ENCODE data around the gene WDR90. TPM values are rescaled to one million over a fixed set of nuclear protein-coding genes. Genes with fewer than 3 reads are reported as not detected.

Gene WDR90
- total RNA-seq, 1 donor from 2014 or later = 25.2 TPM

DNA sequence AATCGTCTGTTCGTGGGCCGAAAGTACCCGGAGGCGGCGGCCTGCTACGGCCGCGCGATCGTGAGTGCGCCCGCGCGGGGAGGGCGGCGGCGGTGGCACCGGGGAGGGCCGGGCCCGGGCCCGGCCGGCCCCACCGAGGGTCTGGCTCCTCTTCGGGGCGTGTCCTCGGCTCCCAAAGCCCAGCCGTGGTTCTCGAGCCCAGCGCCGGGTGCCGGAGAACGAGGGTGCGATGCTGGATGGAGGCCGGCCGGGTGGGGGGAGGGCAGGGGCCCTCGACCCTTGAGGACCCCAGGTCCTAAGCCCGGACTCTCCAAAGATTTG, 31.4 kb downstream of the WDR90 start:
- TF ChIP-seq, protein P1, sequence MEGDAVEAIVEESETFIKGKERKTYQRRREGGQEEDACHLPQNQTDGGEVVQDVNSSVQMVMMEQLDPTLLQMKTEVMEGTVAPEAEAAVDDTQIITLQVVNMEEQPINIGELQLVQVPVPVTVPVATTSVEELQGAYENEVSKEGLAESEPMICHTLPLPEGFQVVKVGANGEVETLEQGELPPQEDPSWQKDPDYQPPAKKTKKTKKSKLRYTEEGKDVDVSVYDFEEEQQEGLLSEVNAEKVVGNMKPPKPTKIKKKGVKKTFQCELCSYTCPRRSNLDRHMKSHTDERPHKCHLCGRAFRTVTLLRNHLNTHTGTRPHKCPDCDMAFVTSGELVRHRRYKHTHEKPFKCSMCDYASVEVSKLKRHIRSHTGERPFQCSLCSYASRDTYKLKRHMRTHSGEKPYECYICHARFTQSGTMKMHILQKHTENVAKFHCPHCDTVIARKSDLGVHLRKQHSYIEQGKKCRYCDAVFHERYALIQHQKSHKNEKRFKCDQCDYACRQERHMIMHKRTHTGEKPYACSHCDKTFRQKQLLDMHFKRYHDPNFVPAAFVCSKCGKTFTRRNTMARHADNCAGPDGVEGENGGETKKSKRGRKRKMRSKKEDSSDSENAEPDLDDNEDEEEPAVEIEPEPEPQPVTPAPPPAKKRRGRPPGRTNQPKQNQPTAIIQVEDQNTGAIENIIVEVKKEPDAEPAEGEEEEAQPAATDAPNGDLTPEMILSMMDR (IDR thresholded peaks at IDR 0.05; ENCODE audit: unreplicated experiment) = no peak
- Mint-ChIP-seq H3K9me3 (ENCODE audit: unreplicated experiment) (no peaks in the 10 kb centered on the region), H3K4me3 (ENCODE audit: unreplicated experiment) (peak overlapping the region; percentile 85), H3K36me3 (ENCODE audit: low read depth, unreplicated experiment) (peaks cover 5% of the 10 kb centered on the region), H3K27me3 (ENCODE audit: unreplicated experiment) (peaks cover 16% of the 10 kb centered on the region), H3K27ac (ENCODE audit: unreplicated experiment) (no peak overlapping the region), H3K4me1 (ENCODE audit: unreplicated experiment) (peaks cover 6% of the 10 kb centered on the region)
- DNase-seq (ENCODE audit: low spot score) = no peak

DNA sequence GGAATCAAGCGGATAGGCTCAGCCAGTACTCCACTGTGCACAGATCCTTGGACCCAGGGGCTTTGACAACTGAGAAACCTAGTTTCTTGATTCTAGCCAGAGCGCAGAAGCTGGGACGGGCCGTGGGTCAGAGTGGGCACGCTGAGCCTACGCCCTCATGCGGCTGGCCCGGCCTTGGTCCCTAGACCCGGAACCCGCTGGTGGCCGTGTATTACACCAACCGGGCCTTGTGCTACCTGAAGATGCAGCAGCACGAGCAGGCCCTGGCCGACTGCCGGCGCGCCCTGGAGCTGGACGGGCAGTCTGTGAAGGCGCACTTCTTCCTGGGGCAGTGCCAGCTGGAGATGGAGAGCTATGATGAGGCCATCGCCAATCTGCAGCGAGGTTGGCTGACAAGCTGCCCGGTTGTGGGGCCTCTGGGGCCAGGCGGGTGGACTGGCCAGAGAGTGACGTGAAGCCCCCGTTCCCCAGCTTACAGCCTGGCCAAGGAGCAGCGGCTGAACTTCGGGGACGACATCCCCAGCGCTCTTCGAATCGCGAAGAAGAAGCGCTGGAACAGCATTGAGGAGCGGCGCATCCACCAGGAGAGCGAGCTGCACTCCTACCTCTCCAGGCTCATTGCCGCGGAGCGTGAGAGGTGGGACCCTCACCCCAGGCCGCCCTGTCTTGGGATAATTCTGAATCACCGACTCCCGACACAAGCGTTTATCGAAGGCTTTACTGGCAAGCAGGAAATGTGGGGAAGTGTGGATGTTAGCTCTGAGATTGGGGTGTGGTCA, 32.0 kb downstream of the WDR90 start:
- TF ChIP-seq, protein P1 (IDR thresholded peaks at IDR 0.05; ENCODE audit: unreplicated experiment) = no peak
- Mint-ChIP-seq H3K27ac (ENCODE audit: unreplicated experiment) (no peak overlapping the region), H3K4me1 (ENCODE audit: unreplicated experiment) (peaks cover 6% of the 10 kb centered on the region), H3K9me3 (ENCODE audit: unreplicated experiment) (no peaks in the 10 kb centered on the region), H3K4me3 (ENCODE audit: unreplicated experiment) (peak overlapping the region; percentile 85), H3K36me3 (ENCODE audit: low read depth, unreplicated experiment) (peaks cover 5% of the 10 kb centered on the region), H3K27me3 (ENCODE audit: unreplicated experiment) (peaks cover 18% of the 10 kb centered on the region)
- DNase-seq (ENCODE audit: low spot score) = no peak

DNA sequence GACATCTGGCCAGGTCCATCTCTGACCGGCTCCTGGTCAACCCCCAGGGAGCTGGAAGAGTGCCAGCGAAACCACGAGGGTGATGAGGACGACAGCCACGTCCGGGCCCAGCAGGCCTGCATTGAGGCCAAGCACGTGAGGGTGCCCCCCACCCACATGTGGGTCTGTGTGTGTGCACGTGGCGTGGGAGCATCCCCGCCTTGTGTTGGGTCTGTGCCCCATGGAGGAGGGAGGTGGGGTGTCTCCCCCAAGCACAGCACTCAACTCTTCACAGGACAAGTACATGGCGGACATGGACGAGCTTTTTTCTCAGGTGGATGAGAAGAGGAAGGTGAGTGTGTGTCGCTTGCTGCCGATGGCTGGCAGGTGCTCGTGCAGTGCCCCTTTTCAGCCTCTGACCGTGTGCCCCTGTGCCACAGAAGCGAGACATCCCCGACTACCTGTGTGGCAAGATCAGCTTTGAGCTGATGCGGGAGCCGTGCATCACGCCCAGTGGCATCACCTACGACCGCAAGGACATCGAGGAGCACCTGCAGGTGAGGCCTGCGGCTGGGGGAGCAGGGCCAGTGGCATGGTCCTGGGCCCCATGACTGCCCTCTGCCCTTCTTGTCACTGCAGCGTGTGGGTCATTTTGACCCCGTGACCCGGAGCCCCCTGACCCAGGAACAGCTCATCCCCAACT, 32.7 kb downstream of the WDR90 start:
- Mint-ChIP-seq H3K27ac (ENCODE audit: unreplicated experiment) (no peak overlapping the region), H3K36me3 (ENCODE audit: low read depth, unreplicated experiment) (peaks cover 5% of the 10 kb centered on the region), H3K27me3 (ENCODE audit: unreplicated experiment) (peaks cover 15% of the 10 kb centered on the region), H3K4me3 (ENCODE audit: unreplicated experiment) (peak overlapping the region; percentile 87), H3K4me1 (ENCODE audit: unreplicated experiment) (peaks cover 6% of the 10 kb centered on the region), H3K9me3 (ENCODE audit: unreplicated experiment) (no peaks in the 10 kb centered on the region)
- no peak for DNase-seq (ENCODE audit: low spot score)
- TF ChIP-seq, protein P1 (IDR thresholded peaks at IDR 0.05; ENCODE audit: unreplicated experiment) = no peak

DNA sequence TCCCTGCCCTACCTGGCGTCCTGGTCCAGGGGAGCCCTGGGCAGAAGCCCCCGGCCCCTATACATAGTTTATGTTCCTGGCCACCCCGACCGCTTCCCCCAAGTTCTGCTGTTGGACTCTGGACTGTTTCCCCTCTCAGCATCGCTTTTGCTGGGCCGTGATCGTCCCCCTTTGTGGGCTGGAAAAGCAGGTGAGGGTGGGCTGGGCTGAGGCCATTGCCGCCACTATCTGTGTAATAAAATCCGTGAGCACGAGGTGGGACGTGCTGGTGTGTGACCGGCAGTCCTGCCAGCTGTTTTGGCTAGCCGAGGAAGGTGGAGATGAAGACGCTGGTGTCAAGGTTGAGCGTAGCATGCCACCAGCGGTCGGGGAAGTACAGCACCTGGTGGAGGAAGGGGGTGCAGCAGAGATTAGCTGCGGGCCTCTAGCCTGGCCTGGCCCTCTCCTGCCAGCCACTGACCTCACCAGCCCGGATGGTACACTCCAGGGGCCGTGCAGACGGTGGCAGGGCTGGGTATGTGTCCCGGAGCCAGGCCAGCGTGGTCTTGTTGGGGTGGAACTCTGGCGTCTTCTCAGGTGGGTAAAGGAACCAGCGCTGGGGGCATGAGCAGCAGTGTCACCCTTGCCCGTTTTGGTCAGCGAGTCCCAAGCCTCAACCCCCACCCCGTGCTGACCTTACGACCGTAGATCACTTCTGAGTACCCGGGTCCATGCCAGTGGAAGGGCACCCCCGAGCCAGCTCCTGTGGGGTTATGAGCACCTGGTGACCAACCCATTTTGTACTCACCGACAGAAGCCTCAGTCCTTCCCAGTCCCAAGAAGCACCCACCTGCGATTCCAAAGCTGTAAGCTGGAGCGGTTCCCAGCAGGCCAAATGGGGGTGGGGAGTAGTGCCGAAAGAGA, 33.6 kb downstream of the WDR90 start:
- Mint-ChIP-seq H3K4me1 (ENCODE audit: unreplicated experiment) (peaks cover 6% of the 10 kb centered on the region), H3K27ac (ENCODE audit: unreplicated experiment) (peak overlapping the region; percentile 80), H3K4me3 (ENCODE audit: unreplicated experiment) (peak overlapping the region; percentile 87), H3K9me3 (ENCODE audit: unreplicated experiment) (no peaks in the 10 kb centered on the region), H3K36me3 (ENCODE audit: low read depth, unreplicated experiment) (peaks cover 5% of the 10 kb centered on the region), H3K27me3 (ENCODE audit: unreplicated experiment) (peaks cover 14% of the 10 kb centered on the region)
- TF ChIP-seq, protein P1 (IDR thresholded peaks at IDR 0.05; ENCODE audit: unreplicated experiment) = no peak
- DNase-seq (ENCODE audit: low spot score) = no peak
